Smooth muscle cell of the brain vasculature (primary cell): Measurements from ENCODE around the gene MYOM3.

Source experiments
- DNase-seq: peaks from one replicate; pipeline ENCODE4 v3.0.0-alpha.2; 2012; ENCODE audit warnings: low read depth, low spot score

Gene MYOM3

GRCh38 chr1:24114753-24115152 lies 2.8 kb upstream of the MYOM3 start:
- DNase-seq, result no peak

GRCh38 chr1:24113641-24114033 lies 1.7 kb upstream of the MYOM3 start:
- DNase-seq, result no peak

GRCh38 chr1:24111262-24111995 lies 506 bp downstream of the MYOM3 start:
- no peak for DNase-seq

GRCh38 chr1:24110642-24111261 lies 1.2 kb downstream of the MYOM3 start:
- no peak for DNase-seq

GRCh38 chr1:24109686-24110475 lies 2.1 kb downstream of the MYOM3 start:
- DNase-seq, result no peak

GRCh38 chr1:24109166-24109483 lies 2.8 kb downstream of the MYOM3 start:
- no peak for DNase-seq

- DNase-seq, result no peak
These were observed 3.4 kb downstream of the MYOM3 start for GRCh38 chr1:24108334-24109165.

GRCh38 chr1:24107462-24108138 lies 4.3 kb downstream of the MYOM3 start:
- DNase-seq, result peak; percentile 39

GRCh38 chr1:24105368-24106160 lies 6.4 kb downstream of the MYOM3 start:
- DNase-seq, result no peak

GRCh38 chr1:24104854-24105253 lies 7.1 kb downstream of the MYOM3 start:
- no peak for DNase-seq

- DNase-seq, result no peak
These were observed 8.1 kb downstream of the MYOM3 start for GRCh38 chr1:24103879-24104278.

GRCh38 chr1:24103408-24103807 lies 8.5 kb downstream of the MYOM3 start:
- no peak for DNase-seq

GRCh38 chr1:24102961-24103360 lies 9.0 kb downstream of the MYOM3 start:
- DNase-seq, result no peak

- DNase-seq, result no peak
These were observed 9.9 kb downstream of the MYOM3 start for GRCh38 chr1:24101796-24102586.

GRCh38 chr1:24100945-24101737 lies 10.8 kb downstream of the MYOM3 start:
- no peak for DNase-seq

GRCh38 chr1:24098943-24099638 lies 12.8 kb downstream of the MYOM3 start:
- DNase-seq, result no peak

- no peak for DNase-seq
These were observed 13.8 kb downstream of the MYOM3 start for GRCh38 chr1:24098102-24098501.

- DNase-seq, result no peak
These were observed 14.3 kb downstream of the MYOM3 start for GRCh38 chr1:24097663-24098062.
